Esophagus muscularis mucosa (tissue), 3 donors: Measurements from ENCODE around the gene ITPR2.

Experiments
- EP300 ChIP-seq: sonication (generic); formaldehyde crosslinking; IDR thresholded peaks from one replicate; pipeline ENCODE4 v1.6.1; 2017; ENCODE audit warnings: antibody characterized with exemption
- POLR2AphosphoS5 ChIP-seq, 2 donors: sonication (generic); formaldehyde crosslinking; IDR thresholded peaks; one replicate each; pipeline ENCODE4 v1.6.1; 2017; ENCODE audit warnings: antibody characterized with exemption in 2 of 2

DNA sequence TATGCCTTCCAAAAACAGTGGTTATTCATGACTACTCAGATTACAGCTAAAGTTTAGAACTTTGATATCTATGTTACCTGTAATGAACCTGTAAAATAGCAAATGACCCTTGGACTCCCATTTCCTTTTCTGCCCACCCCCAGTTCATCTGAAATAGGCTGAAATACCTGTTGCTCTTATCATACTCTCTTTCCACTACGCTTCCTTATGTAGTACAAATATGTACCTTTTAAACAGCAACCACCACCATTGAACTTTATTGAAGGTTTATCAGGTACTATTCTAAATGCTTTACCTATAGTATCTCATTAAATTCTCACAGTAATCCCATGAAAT, 398.0 kb downstream of the ITPR2 start:
- no peak for TF ChIP-seq EP300
- TF ChIP-seq POLR2AphosphoS5 (IDR thresholded peaks at IDR 0.05) = no peak
